GM19455 (cell line): ENCODE data around the gene COL6A1.

Experiments used
- ATAC-seq: cut with Tn5 transposase; IDR thresholded peaks from one replicate; pipeline ENCODE4 v1.9.1; 2021; ENCODE audit not compliant: unreplicated experiment

COL6A1 gene

DNA sequence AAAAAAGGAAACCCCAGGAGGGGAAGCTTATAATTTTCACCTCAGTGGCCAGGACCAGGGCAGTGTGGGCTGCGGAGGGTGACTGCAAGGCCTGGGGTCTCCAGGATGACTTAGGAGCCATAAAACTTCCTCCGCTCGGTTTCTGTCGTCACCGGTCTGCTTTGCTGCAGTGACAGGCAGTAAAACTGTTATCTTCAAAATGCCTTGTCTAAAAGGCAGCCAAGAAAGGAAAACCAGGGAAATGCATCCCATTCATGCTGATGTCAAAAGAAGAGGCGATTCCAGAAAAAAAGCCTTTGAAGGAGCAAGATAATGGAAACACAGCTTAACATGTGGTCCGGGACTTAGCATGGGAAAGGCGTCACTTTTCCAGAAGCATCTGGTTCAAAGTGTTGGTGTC lies 42.0 kb downstream of the COL6A1 start:
- ATAC-seq = no peak

DNA sequence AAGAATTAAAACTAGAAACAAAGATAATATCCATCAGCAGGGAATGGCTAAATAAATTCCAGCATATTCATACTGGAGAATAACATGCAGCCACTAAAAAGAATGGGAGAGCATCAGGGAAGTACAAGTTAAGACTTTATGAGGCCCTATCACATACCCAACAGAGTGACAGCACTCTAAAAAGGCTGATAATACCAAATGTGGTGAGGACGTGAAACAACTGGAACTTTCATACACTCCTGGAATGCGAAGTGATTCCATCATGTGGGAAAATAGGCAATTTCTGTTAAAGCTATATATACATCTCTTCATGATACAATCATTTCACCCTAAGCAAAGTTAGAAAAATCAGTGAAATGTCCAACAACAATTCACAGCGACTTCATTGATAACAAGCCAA lies 42.6 kb downstream of the COL6A1 start:
- no peak for ATAC-seq

DNA sequence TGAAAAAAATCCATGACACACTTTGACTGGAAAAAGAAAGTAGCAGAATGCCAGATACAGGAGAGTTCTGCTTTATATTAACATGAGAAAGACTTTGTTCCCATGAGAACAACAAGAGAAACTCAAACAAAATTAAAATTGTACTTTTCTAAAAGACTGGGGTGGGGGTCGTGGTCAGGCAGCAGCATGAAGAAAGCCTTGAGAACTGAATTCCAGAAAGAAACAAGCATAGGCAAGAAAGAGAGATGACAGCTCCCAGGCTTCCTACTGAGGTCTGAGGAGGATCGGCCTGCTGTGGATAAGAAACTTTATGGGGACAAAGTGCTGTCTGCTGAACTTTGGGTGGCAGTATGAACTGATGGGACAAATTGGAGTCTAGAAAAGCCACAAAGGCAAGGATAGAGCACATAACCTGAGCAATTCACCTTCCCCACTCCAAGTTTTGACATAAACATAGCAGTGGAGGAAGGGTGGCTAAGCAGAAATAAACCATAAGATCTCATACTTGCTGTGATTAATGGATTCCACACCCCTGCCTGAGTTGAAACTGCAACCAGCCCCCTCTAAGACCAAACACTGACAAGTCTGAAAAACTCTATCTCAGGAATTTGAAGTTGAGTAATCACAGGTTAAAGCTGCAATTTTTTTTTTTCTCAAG lies 43.7 kb downstream of the COL6A1 start:
- ATAC-seq = no peak

GRCh38 chr21:46027851-46028493 lies 46.4 kb downstream of the COL6A1 start:
- no peak for ATAC-seq

DNA sequence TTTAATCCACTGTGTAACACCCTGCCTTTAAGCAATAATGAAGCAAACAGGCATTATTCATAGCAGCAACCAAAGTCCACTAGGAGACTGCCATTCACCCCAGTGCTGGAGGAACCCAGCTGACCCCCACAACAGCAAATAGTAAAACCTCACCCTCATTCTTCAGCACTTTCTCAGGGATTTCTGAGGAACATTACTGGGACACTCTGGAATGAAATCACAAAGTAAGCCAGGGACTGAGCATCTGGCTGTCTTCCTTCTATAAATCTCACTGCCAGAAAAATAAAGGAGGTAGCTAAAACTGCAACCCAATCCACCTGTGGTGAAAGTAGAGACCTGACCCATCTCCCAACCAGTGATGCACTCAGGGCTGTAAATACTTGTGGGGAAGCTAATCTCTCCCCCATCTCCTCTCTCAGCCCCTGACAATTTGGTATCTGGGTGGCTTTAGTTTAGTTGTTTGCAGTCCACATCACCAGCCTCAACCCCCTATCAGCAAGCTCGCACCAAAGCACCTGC lies 47.1 kb downstream of the COL6A1 start:
- ATAC-seq = no peak

DNA sequence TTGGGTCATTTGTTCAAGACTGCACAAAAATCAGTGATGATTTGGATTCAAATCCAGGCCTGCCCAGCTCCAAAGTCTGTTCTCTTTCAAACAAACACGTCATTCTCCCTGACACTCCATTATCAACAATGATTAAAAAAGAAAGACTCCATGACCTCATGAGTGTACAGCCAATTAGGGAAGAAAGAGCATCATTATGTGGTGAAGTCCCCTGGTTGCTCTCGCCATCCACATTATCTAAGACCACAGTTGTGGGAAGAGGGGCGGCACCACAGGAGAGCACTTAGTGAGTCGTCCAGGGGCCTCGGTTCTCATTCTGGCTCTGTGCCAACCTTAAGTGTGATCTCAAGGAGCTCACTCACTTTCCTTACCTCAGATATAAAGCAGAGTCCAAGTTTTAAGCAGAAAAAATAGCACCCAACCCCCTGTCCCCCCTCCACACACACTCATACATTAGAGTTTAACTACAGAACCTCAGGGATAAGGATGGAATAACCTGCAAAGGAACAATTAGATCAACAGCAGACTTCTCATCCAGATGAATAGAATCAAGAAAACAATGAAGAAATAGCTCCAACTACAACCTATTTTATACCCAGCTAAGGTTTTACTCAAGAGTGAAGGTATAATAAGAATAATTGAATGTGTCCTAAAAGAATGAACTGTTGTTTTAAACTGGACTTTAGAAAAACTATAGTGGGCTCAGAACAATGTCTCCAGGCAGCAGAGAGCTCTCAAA lies 47.8 kb downstream of the COL6A1 start:
- no peak for ATAC-seq

DNA sequence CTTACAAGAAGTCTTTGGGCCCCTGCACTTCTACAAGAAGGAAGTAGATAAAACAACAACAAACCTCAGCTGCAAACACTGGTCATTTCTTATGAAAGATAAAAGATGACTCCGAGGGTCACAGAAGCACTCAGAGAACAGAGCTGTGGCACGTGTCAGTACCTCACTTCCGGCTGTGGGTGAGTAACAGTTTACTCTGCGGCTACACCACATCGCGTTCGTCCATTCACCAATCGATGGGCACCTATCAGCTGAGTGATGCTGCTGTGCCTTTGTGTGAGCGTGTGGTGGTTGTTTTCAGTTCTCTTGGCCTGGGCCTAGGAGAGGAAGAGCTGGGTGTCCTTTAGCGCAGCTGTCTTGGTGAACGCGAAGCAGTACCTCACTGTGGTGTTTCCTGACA lies 49.9 kb downstream of the COL6A1 start:
- ATAC-seq = no peak

GRCh38 chr21:46032100-46032499 lies 50.5 kb downstream of the COL6A1 start:
- no peak for ATAC-seq

- ATAC-seq = no peak
Observed at GRCh38 chr21:46033410-46034400, 52.1 kb downstream of the COL6A1 start.

DNA sequence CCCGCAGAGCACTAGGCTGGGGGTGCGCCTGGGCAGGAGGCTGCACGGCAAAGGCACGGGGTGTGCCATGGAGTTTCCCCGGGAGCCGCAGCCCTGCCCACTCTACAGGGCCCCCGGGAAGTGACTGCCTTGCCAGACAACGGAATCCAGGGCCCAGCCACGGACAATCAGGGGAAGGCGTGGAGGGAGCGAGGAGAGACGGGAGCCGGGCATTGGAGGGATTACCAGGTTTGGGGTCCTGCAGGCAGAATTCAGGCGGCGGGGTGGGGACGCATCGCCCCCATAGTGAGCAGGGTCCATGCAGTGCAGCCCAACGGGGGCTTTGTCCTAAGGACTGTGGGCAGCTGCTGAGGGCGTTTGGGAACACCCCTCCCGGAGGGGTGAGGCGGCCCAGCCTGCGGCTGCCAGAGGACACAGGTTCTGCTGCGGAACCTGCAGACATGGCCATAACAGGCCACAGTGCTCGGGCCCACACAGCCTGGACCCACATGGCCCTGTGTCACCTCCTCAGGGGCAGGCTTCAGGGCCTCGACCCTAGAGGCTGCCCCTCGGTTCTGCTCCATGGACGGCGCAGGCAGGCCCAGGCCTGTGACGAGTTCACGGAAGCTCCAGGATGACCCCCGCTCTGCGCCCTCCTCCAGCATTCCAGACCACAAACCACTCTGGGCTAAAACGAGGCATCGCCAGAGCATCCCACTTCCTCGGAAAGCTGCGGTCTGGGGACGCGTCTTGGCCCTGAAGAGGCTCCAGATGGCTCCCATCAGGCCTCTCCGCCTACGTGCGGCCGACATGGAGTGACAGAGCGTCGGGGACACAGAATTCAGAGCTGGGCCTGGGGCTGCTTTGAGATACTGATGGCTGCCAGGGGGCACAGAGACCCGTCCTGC lies 54.5 kb downstream of the COL6A1 start:
- no peak for ATAC-seq

DNA sequence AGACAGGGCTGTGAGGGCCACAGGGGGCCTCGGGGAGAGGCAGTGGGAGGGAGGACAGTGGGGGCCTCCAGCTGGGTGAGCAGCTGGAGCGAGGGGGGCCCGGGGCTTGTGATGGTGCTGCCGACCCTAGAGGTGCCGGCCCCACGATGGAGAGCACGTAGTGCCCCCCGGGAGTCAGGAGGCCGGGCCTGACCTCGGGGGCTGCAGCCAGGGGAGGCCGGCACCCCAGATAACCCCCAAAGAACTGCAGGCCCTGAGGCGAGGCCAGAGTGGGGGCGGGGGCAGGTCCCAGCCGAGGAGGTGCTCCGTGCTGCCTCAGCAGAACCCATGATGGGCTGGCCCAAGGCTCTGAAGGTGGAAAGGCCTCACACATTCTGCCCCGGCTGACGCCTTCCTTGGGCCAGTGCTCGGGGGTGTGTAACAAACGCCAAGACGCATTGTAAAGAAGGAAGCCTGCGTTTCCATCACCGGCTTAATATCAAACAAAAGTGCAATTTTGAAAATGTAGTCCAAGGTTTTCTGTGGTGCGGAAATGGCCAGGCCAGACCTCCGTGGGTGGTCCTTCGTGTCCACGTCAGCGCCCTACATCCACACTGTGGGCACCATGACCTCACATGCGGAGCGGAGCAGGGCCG lies 55.2 kb downstream of the COL6A1 start:
- ATAC-seq = no peak

GRCh38 chr21:46037331-46038325 lies 56.1 kb downstream of the COL6A1 start:
- no peak for ATAC-seq

DNA sequence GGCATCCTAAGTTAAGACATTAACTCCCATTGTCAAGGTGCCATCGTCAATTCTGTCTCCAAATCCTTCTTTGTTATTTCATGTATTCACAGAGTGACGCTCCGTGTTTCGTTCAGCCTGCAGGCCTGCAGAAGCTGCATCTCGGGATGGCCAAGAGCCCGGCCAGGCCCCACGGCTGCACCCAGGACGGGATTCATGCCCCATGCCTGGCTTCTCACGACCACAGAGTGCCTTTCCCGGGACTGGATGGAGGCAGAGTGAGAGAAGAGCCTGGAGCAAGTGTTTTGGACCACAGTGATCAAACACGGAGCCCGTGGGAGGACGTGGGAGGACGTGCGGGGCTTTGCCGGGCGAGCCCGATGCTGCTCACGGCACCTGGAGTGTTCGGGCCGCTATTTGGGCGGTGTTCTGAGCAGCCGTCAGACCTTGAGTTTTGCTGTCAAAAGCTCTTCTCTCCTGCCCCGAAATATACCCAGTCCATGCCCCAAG lies 56.8 kb downstream of the COL6A1 start:
- no peak for ATAC-seq

- no peak for ATAC-seq
Observed at GRCh38 chr21:46038871-46039397, 57.4 kb downstream of the COL6A1 start.

DNA sequence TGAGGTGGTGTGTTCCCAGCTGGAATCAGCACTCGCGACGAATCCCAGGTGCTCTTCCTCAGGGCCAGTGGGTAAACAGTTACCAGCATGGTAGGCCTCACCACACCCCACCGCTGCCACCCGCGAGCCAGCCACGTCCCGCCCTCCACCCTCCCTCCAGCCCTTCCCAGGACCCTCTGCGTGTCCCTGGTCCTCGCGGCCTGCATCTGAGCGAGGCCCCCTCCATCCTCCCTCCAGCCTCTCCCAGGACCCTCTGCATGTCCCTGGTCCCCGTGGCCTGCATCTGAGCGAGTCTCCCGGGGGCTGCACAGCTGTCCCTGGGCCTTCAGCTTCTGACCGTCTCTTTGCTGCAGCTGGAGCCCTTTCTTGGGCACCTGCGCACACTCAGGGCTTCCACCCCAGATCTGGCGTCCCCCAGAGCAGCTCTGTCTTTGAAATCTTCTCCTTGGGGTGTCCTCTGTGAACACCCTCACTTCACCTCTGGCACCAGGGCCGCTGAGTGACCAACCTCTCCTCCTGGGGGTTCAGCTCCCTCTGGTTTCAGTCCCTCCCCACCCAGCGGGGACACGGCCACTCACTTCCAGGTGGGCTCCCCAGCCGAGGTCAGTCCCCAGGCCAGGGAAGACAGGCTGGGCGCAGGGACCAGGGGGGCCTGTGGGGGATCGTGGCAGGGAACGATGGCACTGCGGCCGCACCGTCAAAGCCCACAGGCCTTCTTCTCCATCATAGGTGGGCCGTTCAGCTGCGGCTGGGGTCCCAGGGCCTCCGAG lies 58.5 kb downstream of the COL6A1 start:
- ATAC-seq = no peak

GRCh38 chr21:46040707-46041106 lies 59.1 kb downstream of the COL6A1 start:
- no peak for ATAC-seq

- ATAC-seq = no peak
Observed at GRCh38 chr21:46041183-46041582, 59.6 kb downstream of the COL6A1 start.
